K562 (cell line): ENCODE data around the gene TRAF3IP3. TPM values are rescaled to one million over a fixed set of nuclear protein-coding genes. Genes with fewer than 3 reads are reported as not detected.

Experiments
- ATAC-seq: fragments of 200-7000 bp; cut with Tn5 transposase; 3 replicates; pipeline ENCODE4 v1.9.1; 2020; ENCODE audit warnings: moderate library complexity
- BruUV-seq: library from RNA; stranded (reverse); fragments of 400-500 nt; replicated peaks from 2 replicates; lab custom pipeline; 2021; lab: Mats Ljungman, UMichigan
- CTCF ChIA-PET: fragments of 300-600 bp; formaldehyde crosslinking; extraction: SDS; loops from one replicate; lab custom pipeline; 2021; ENCODE audit warnings: low intra/inter-chr PET ratio; lab: Yijun Ruan, JAX
- POLR2A ChIA-PET: fragments of 300-600, 350-650 bp; sonication (Branson Sonifier 250); formaldehyde crosslinking; extraction: SDS; loops from one replicate; lab custom pipeline; 2021; ENCODE audit warnings: antibody characterized with exemption, inconsistent platforms; lab: Yijun Ruan, JAX
- DNase-seq, 4 experiments: peaks; one replicate each; pipeline versions ENCODE4 v3.0.0 to v3.0.0-alpha.2; 2011 to 2018; ENCODE audit warnings: low spot score in 3 of 4, mixed read lengths in 3 of 4; ENCODE audit errors: extremely low read depth in 1 of 4
- FAIRE-seq: peaks from 2 replicates; lab custom pipeline; 2011; peaks lifted over from hg19 to GRCh38; lab: Jason Lieb, UNC
- H2AFZ ChIP-seq: 2 replicates; pipeline ENCODE4 v1.6.0; 2011; ENCODE audit warnings: low read depth, low read length, control low read depth, inconsistent platforms
- H3K27ac ChIP-seq: fragments of 200-600 bp; 3 replicates; pipeline ENCODE4 v1.8.0; 2011; ENCODE audit warnings: low read depth, mild to moderate bottlenecking, control low read depth, inconsistent platforms, low read length, moderate library complexity, mixed read lengths; ENCODE audit errors: extremely low read depth
- H3K27me3 ChIP-seq, 2 experiments: fragments of 300-600 bp in 1 of 2; 2 replicates in 1 of 2; 3 replicates in 1 of 2; pipeline versions ENCODE4 v1.6.0 to v1.8.0; 2011; ENCODE audit warnings: inconsistent platforms in 2 of 2, low read length in 2 of 2, mild to moderate bottlenecking in 1 of 2, mixed read lengths in 1 of 2, moderate library complexity in 1 of 2; ENCODE audit not compliant: control insufficient read depth in 2 of 2, insufficient read depth in 2 of 2
- H3K36me3 ChIP-seq: fragments of 300-600 bp; 3 replicates; pipeline ENCODE4 v1.8.0; 2011; ENCODE audit warnings: mild to moderate bottlenecking, low read length, inconsistent platforms; ENCODE audit not compliant: control insufficient read depth, insufficient read depth
- H3K4me1 ChIP-seq, 2 experiments: fragments of 200-600 bp in 1 of 2; replicated peaks in 1 of 2; 2 replicates in 1 of 2; 3 replicates in 1 of 2; pipeline versions ENCODE4 v1.5.1 to v1.8.0; 2011; ENCODE audit warnings: inconsistent platforms in 2 of 2, low read length in 2 of 2, mild to moderate bottlenecking in 1 of 2, mixed read lengths in 1 of 2, moderate library complexity in 1 of 2; ENCODE audit not compliant: control insufficient read depth in 2 of 2, insufficient read depth in 2 of 2
- H3K4me2 ChIP-seq: 2 replicates; pipeline ENCODE4 v1.6.1; 2011; ENCODE audit warnings: low read length, control low read depth, inconsistent platforms, mixed read lengths; ENCODE audit not compliant: insufficient read depth
- H3K4me3 ChIP-seq: fragments of 200-600 bp; sonication (generic), shearing (Covaris generic); 2 replicates; pipeline ENCODE4 v1.5.1; 2016; ENCODE audit warnings: control low read depth, inconsistent platforms
- H3K79me2 ChIP-seq: fragments of 200-600 bp; 3 replicates; pipeline ENCODE4 v1.8.0; 2011; ENCODE audit warnings: low read length, inconsistent platforms; ENCODE audit not compliant: control insufficient read depth, insufficient read depth
- H3K9ac ChIP-seq, 2 experiments: 2 replicates each; pipeline versions ENCODE4 v1.6.0 to v1.6.1; 2011; ENCODE audit warnings: low read depth in 2 of 2, low read length in 2 of 2, control low read depth in 1 of 2, inconsistent platforms in 1 of 2, mild to moderate bottlenecking in 1 of 2, mixed read lengths in 1 of 2; ENCODE audit not compliant: insufficient read depth in 1 of 2
- H3K9me1 ChIP-seq: one replicate; pipeline ENCODE4 v1.6.0; 2011; ENCODE audit warnings: inconsistent platforms, mild to moderate bottlenecking, low read length, moderate library complexity; ENCODE audit not compliant: control insufficient read depth, insufficient read depth
- H3K9me3 ChIP-seq: replicated peaks from 2 replicates; pipeline ENCODE4 v1.5.1; 2011; ENCODE audit warnings: low read depth, low read length, inconsistent platforms; ENCODE audit not compliant: control insufficient read depth, insufficient read depth
- H4K20me1 ChIP-seq: replicated peaks from 2 replicates; pipeline ENCODE4 v1.6.1; 2011; ENCODE audit warnings: low read length, inconsistent platforms, mixed read lengths; ENCODE audit not compliant: control insufficient read depth, insufficient read depth
- SRSF3 ChIP-seq: fragments of 200-400 bp; formaldehyde crosslinking; IDR thresholded peaks from 2 replicates; pipeline ENCODE4 v1.6.1; 2016; ENCODE audit warnings: mild to moderate bottlenecking, low read length, moderate library complexity; ENCODE audit not compliant: insufficient read depth
- WGBS: fragments of 100-300 bp; shearing (Covaris generic); methylation state at CpG from one replicate; pipeline ENCODE4 v1.1.6; 2016; ENCODE audit warnings: low coverage, mixed read lengths; ENCODE audit not compliant: insufficient coverage; ENCODE audit errors: missing lambda C conversion rate; 5-methylcytosine and 5-hydroxymethylcytosine counted together
- in situ Hi-C: fragments of 300-500 bp; cut with MboI; formaldehyde crosslinking; loops from 4 replicates; pipeline ENCODE4 v1.15.0; 2018; ENCODE audit warnings: inconsistent platforms, mixed read lengths
- intact Hi-C: fragments of 100-400 bp; cut with micrococcal nuclease; formaldehyde crosslinking; loops from 2 replicates; pipeline ENCODE4 v1.14.2; 2022
- polyA plus RNA-seq, 8 experiments: library from polyadenylated mRNA; depleted of rRNA in 4 of 8; stranded (reverse) in 5 of 8; unstranded in 3 of 8; fragments of >200 nt; fragmentation: Nextera tagmentation in 2 of 8; fragmentation: Illumina TruSeq in 1 of 8; extraction: Ambion mirVana in 2 of 8; extraction: Trizol in 1 of 8; gene quantifications; 2 replicates each; pipeline versions ENCODE4 v1.2.1 to v1.2.3, GENCODE V29; 2011 to 2014; ENCODE audit warnings: inconsistent platforms in 1 of 8, missing spikeins in 1 of 8
- total RNA-seq, 7 experiments: library from RNA; depleted of rRNA in 6 of 7; stranded (reverse); fragments of >200 nt in 6 of 7; fragmentation: Illumina TruSeq in 2 of 7; extraction: Trizol in 2 of 7; gene quantifications; 2 replicates each; pipeline versions ENCODE4 v1.2.1 to v1.2.3, GENCODE V29; 2011 to 2021; ENCODE audit warnings: low replicate concordance in 1 of 7
- TF ChIP-seq, protein P1 (sequence below): fragments of 450-650 bp; IDR thresholded peaks from 2 replicates; pipeline ENCODE4 v1.6.1; 2014; ENCODE audit warnings: low read depth, mild to moderate bottlenecking, moderate library complexity, borderline replicate concordance
- TF ChIP-seq, protein P2 (sequence below): fragments of 450-650 bp; IDR thresholded peaks from 2 replicates; pipeline ENCODE4 v1.6.1; 2018; ENCODE audit not compliant: partially characterized antibody

The TRAF3IP3 gene
- total and polyA plus RNA-seq, 9 of the 15 experiments (the other 6 are each of a cell fraction or from before 2014, with no cell fraction given), result 0.06 to 1.1 (median 0.31) TPM

DNA sequence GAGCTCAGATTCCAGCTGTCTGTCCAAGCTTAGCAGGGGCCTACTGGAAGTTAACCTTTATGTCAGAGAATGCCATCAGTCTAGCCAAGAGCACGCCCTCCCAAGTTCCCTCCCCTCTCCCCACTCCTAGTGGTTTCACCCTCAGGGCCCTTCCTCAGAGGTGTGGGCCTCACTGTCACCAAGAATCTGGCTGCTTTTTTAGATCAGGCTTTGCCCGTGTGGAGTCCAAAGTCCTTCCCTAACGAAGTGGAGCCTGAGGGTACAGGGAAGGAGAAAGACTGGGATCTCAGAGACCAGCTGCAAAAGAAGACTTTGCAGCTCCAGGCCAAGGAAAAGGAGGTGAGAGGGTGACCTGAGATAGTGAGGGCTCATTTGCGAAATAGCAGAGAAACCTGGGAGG is 24.4 kb downstream of the TRAF3IP3 start:
- H3K4me1 ChIP-seq, result peaks cover 3 to 10% of the 10 kb centered on the region in 2 experiments; a peak in 3 of 5 replicates
- DNase-seq (no peak), ATAC-seq (no peak), FAIRE-seq (no peak)
- in situ Hi-C loops (no loop called here), intact Hi-C loops (no loop called here)
- no peak overlapping the region for H3K4me2 ChIP-seq
- ChIA-PET CTCF (no interaction called here), POLR2A (interaction anchor here (0.6 kb wide), 1 partner anchor 8 kb away, joined by 3 read pairs; no protein-coding TSS in a partner anchor)
- TF ChIP-seq, protein P1, sequence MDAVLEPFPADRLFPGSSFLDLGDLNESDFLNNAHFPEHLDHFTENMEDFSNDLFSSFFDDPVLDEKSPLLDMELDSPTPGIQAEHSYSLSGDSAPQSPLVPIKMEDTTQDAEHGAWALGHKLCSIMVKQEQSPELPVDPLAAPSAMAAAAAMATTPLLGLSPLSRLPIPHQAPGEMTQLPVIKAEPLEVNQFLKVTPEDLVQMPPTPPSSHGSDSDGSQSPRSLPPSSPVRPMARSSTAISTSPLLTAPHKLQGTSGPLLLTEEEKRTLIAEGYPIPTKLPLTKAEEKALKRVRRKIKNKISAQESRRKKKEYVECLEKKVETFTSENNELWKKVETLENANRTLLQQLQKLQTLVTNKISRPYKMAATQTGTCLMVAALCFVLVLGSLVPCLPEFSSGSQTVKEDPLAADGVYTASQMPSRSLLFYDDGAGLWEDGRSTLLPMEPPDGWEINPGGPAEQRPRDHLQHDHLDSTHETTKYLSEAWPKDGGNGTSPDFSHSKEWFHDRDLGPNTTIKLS, result no peak
- TF ChIP-seq SRSF3, result no peak
- TF ChIP-seq, protein P2, sequence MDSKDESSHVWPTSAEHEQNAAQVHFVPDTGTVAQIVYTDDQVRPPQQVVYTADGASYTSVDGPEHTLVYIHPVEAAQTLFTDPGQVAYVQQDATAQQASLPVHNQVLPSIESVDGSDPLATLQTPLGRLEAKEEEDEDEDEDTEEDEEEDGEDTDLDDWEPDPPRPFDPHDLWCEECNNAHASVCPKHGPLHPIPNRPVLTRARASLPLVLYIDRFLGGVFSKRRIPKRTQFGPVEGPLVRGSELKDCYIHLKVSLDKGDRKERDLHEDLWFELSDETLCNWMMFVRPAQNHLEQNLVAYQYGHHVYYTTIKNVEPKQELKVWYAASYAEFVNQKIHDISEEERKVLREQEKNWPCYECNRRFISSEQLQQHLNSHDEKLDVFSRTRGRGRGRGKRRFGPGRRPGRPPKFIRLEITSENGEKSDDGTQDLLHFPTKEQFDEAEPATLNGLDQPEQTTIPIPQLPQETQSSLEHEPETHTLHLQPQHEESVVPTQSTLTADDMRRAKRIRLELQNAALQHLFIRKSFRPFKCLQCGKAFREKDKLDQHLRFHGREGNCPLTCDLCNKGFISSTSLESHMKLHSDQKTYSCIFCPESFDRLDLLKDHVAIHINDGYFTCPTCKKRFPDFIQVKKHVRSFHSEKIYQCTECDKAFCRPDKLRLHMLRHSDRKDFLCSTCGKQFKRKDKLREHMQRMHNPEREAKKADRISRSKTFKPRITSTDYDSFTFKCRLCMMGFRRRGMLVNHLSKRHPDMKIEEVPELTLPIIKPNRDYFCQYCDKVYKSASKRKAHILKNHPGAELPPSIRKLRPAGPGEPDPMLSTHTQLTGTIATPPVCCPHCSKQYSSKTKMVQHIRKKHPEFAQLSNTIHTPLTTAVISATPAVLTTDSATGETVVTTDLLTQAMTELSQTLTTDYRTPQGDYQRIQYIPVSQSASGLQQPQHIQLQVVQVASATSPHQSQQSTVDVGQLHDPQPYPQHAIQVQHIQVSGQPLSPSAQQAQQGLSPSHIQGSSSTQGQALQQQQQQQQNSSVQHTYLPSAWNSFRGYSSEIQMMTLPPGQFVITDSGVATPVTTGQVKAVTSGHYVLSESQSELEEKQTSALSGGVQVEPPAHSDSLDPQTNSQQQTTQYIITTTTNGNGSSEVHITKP, result peak; percentile 50
- no peaks in the 10 kb centered on the region for H3K9me1 ChIP-seq
- H3K27ac ChIP-seq, result no peak overlapping the region
- H4K20me1 ChIP-seq, result no peaks in the 10 kb centered on the region
- BruUV-seq, result no TSS peak
- H3K9me3 ChIP-seq, result peaks cover 6% of the 10 kb centered on the region
- H3K36me3 ChIP-seq, result peaks cover 8% of the 10 kb centered on the region
- 30% methylated on average over 4 of the region's 4 CpGs for WGBS
- no peak overlapping the region for H3K4me3 ChIP-seq
- peaks cover 11% of the 10 kb centered on the region; the same call in 2 of the 3 replicates for H3K79me2 ChIP-seq
- H2AFZ ChIP-seq, result no peak overlapping the region
- H3K9ac ChIP-seq, result no peak overlapping the region; a peak in 1 of 4 replicates
- H3K27me3 ChIP-seq, result no peaks in the 10 kb centered on the region
